Heart left ventricle (tissue), 16 donors: Measurements from ENCODE around the gene RAD51B. TPM values are rescaled to one million over a fixed set of nuclear protein-coding genes. Genes with fewer than 3 reads are reported as not detected.

ENCODE experiments used
- ATAC-seq, 4 donors: fragments of 200-7000 bp; cut with Tn5 transposase; one replicate each; pipeline ENCODE4 v1.9.1; 2020 to 2022; ENCODE audit warnings: moderate library complexity in 4 of 4, mild to moderate bottlenecking in 3 of 4, moderate number of reproducible peaks in 1 of 4
- DNase-seq, 5 donors: peaks; one replicate each; pipeline ENCODE4 v3.0.0-alpha.2; 2020
- H3K27ac ChIP-seq, 12 donors: fragments of 200-600 bp; sonication (generic) in 4 of 12; one replicate each; pipeline versions ENCODE4 v1.5.0 to v1.8.0; 2016 to 2022; ENCODE audit warnings: mild to moderate bottlenecking in 2 of 12
- H3K27me3 ChIP-seq, 9 donors: fragments of 200-600 bp; sonication (generic) in 2 of 9; one replicate each; pipeline versions ENCODE4 v1.5.1 to v1.8.0; 2016 to 2022; ENCODE audit warnings: mild to moderate bottlenecking in 3 of 9
- H3K36me3 ChIP-seq, 9 donors: fragments of 200-600 bp; sonication (generic) in 2 of 9; one replicate each; pipeline versions ENCODE4 v1.5.0 to v1.8.0; 2018 to 2022; ENCODE audit warnings: mild to moderate bottlenecking in 2 of 9
- H3K4me1 ChIP-seq, 12 donors: fragments of 200-600 bp; sonication (generic) in 4 of 12; one replicate each; pipeline versions ENCODE4 v1.5.0 to v1.8.0; 2016 to 2022; ENCODE audit warnings: mild to moderate bottlenecking in 3 of 12
- H3K4me3 ChIP-seq, 12 donors: fragments of 200-600 bp; sonication (generic) in 4 of 12; one replicate each; pipeline versions ENCODE4 v1.5.0 to v1.8.0; 2017 to 2022; ENCODE audit warnings: mild to moderate bottlenecking in 9 of 12, moderate library complexity in 4 of 12
- H3K9me3 ChIP-seq, 12 donors: fragments of 200-600 bp; sonication (generic) in 4 of 12; one replicate each; pipeline versions ENCODE4 v1.5.0 to v1.8.0; 2016 to 2022; ENCODE audit warnings: mild to moderate bottlenecking in 1 of 12
- POLR2A ChIP-seq, 2 donors: fragments of 450-650 bp; IDR thresholded peaks; one replicate each; pipeline ENCODE4 v1.6.1; 2017; ENCODE audit warnings: antibody characterized with exemption in 2 of 2, mild to moderate bottlenecking in 2 of 2, moderate library complexity in 2 of 2
- WGBS, 4 donors: extraction: QIAGEN DNeasy Blood & Tissue Kit in 2 of 4; methylation state at CpG; one replicate each; pipeline versions ENCODE4 v1.1.5 to v1.1.7; 2013 to 2018; 5-methylcytosine and 5-hydroxymethylcytosine counted together
- intact Hi-C, 10 donors: fragments of 100-400 bp; cut with DNase I; formaldehyde crosslinking; loops; one replicate each; pipeline versions ENCODE4 v1.11.1 to v1.14.2; 2022
- polyA plus RNA-seq, 2 donors: library from polyadenylated mRNA; stranded (reverse); fragments of 200-250 nt; gene quantifications; one replicate each; pipeline ENCODE4 v1.2.3, GENCODE V29; 2013
- total RNA-seq, 9 donors: library from RNA; depleted of rRNA in 2 of 9; stranded (reverse); fragments of >200 nt in 2 of 9; fragmentation: NEBNext Ultra II Directional in 3 of 9; extraction: Animal tissue kit (Norgen Biotek cat#: 25700) in 3 of 9; gene quantifications; one replicate each; pipeline versions ENCODE4 v1.1.0 to v1.2.4, GENCODE V29; 2016 to 2023
- TF ChIP-seq, protein P1 (sequence below), 12 donors: fragments of 200-600 bp; sonication (generic) in 4 of 12; IDR thresholded peaks; one replicate each; pipeline versions ENCODE4 v1.5.0 to v1.8.0; 2018 to 2022; ENCODE audit warnings: antibody characterized with exemption in 12 of 12, mild to moderate bottlenecking in 5 of 12
- donor health status: ischemic (EF 13 %, LVEDD 7.1; RV severe dilation, severe dysfunction).
- donor health status: healthy with polysubstance abuse.
- donor health status: DM: no; HTN: yes; CAD: no.
- donor health status: DM: no; HTN: no; CAD: no.
- donor health status: ischemic (EF 25% LVEDD 6.9; RV normal size, moderate dysfunction).
- donor health status: ischemic (EF 25% LVEDD 5.7; RV mildly dilated, moderate dysfunction).
- donor health status: healthy.
- donor health status: DM: yes; HTN: yes; CAD: no.
- donor health status: ischemic (EF 35%, LVEDD 5.7; RV mildly dilated, moderate dysfunction).
- donor health status: nonischemic (EF 11% LVEDD 7.7; RV severe dilation, severe dysfunction).
- donor health status: DM: yes; HTN: yes; CAD: no.
- donor health status: PGD.
- donor health status: ischemic (EF 29% LVEDD 5.4; RV normal size, mild dysfunction).
- donor health status: nonischemic (EF 23%, LVEDD 6.1; RV moderate dilation, normal function).

RAD51B gene
- total and polyA plus RNA-seq, 11 donors = 1.3 to 11.3 (median 3.2) TPM

DNA sequence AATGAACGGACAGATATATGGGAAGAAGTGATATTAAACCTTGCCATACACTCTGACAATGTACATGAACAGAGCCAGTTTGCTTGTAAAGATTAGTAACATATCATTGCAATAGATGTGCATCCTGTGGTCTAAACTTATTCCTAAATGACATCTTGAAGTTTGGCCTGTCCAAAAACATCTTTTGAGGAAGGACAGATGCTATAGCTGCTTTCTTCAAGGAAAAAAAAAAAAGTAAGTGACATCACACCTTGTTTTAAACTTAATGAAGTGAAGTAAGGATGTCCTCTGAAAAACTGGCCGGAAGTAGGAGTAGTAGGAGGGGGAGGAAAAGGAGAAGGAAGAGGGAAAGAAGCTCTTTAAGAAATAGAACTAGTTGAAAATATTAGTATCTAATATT lies 132.8 kb downstream of the RAD51B start:
- Histone ChIP-seq H3K4me3 (no peak overlapping the region), H3K4me1 (no peaks in the 10 kb centered on the region), H3K36me3 (no peaks in the 10 kb centered on the region), H3K9me3 (peaks cover 0 to 15% (median 6%) of the 10 kb centered on the region in 12 donors), H3K27ac (no peak overlapping the region), H3K27me3 (no peaks in the 10 kb centered on the region)
- intact Hi-C loops = loop anchor here in 1 of 10 donors (10.0 kb wide), 1 partner anchor 262 kb away; no protein-coding TSS in a partner anchor
- ATAC-seq = no peak
- DNase-seq = no peak
- TF ChIP-seq, protein P1, sequence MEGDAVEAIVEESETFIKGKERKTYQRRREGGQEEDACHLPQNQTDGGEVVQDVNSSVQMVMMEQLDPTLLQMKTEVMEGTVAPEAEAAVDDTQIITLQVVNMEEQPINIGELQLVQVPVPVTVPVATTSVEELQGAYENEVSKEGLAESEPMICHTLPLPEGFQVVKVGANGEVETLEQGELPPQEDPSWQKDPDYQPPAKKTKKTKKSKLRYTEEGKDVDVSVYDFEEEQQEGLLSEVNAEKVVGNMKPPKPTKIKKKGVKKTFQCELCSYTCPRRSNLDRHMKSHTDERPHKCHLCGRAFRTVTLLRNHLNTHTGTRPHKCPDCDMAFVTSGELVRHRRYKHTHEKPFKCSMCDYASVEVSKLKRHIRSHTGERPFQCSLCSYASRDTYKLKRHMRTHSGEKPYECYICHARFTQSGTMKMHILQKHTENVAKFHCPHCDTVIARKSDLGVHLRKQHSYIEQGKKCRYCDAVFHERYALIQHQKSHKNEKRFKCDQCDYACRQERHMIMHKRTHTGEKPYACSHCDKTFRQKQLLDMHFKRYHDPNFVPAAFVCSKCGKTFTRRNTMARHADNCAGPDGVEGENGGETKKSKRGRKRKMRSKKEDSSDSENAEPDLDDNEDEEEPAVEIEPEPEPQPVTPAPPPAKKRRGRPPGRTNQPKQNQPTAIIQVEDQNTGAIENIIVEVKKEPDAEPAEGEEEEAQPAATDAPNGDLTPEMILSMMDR (IDR thresholded peaks at IDR 0.05) = no peak
- no peak for TF ChIP-seq POLR2A (IDR thresholded peaks at IDR 0.05)
- WGBS, 4 donors = 78 to 85% (median 81%) methylated on average over 2 of the region's 2 CpGs

DNA sequence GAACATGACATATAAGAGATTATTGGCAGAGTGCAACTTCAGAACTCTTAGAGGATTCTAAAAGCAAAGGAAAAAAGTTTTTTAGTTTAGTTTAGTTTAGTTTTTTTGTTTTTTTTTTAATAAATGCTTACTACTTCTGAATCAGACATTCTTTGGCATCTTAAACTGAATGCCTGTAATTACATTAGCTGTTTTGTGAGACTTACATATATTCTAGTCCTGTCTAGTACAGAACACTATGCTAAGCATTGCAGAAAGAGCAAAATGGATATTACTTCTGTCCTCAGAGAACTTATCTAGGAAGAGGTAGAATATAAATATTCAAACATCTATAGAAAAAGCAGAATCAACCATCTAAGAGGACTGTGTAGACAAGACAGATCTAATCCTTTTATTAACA lies 133.2 kb downstream of the RAD51B start:
- no peak overlapping the region for H3K27ac ChIP-seq
- H3K4me3 ChIP-seq = no peak overlapping the region
- no peaks in the 10 kb centered on the region for H3K27me3 ChIP-seq
- ATAC-seq (no peak), DNase-seq (no peak)
- peaks cover 0 to 15% (median 6%) of the 10 kb centered on the region in 12 donors for H3K9me3 ChIP-seq
- TF ChIP-seq POLR2A (IDR thresholded peaks at IDR 0.05) = no peak
- TF ChIP-seq, protein P1 (IDR thresholded peaks at IDR 0.05) = no peak
- H3K36me3 ChIP-seq = no peaks in the 10 kb centered on the region
- no peaks in the 10 kb centered on the region for H3K4me1 ChIP-seq
- intact Hi-C loops = loop anchor here in 1 of 10 donors (10.0 kb wide), 1 partner anchor 262 kb away; no protein-coding TSS in a partner anchor

DNA sequence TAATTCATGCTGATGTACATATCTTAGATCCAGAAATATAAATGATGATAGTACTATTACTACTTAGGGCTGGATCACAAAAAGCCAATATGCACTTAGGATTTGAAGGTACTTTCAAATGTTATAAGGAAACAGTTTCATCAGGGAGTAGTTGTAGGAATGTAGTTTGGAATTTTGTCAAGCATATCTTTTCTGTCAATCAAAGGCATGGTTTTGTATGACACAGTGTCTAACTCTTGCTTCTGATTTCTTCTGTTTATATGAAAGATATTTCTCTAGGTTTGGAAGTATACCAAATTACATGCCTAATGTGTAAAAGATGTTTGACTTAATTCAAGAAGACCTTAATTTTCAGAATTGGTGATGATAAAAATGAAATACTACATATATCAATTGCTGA lies 135.7 kb downstream of the RAD51B start:
- H3K36me3 ChIP-seq = no peaks in the 10 kb centered on the region
- H3K9me3 ChIP-seq = peaks cover 0 to under 1% (median 0%) of the 10 kb centered on the region in 12 donors
- no peak for DNase-seq
- H3K27ac ChIP-seq = no peak overlapping the region
- ATAC-seq = no peak
- H3K27me3 ChIP-seq = no peaks in the 10 kb centered on the region
- no peaks in the 10 kb centered on the region for H3K4me1 ChIP-seq
- no peak for TF ChIP-seq POLR2A (IDR thresholded peaks at IDR 0.05)
- TF ChIP-seq, protein P1 (IDR thresholded peaks at IDR 0.05) = no peak
- intact Hi-C loops = loop anchor here in 1 of 10 donors (10.0 kb wide), 1 partner anchor 260 kb away; no protein-coding TSS in a partner anchor
- no peak overlapping the region for H3K4me3 ChIP-seq

DNA sequence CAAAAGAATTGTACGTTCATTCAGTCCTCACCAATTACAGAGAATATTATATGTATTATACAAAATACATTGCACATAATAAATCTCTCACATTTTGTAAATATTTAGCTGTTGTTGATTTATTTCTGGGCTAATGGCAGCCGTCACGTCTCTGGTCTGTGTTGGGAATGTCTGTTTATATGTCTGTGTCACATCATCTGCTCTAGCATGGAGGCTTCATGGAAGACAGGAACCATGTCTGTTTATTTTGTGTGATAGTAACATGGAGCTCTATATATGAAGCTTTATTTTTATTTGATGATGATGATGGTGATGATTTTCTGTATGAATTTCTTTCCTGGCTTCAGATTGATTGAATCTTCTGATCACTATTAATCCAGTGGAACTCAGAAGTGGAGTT lies 138.4 kb downstream of the RAD51B start:
- no peak for DNase-seq
- Histone ChIP-seq H3K27ac (peak overlapping the region in 1 of 12 donors; percentile 45), H3K4me3 (no peak overlapping the region), H3K9me3 (no peaks in the 10 kb centered on the region), H3K36me3 (no peaks in the 10 kb centered on the region), H3K27me3 (no peaks in the 10 kb centered on the region), H3K4me1 (peaks cover 0 to 13% (median 0%) of the 10 kb centered on the region in 12 donors)
- no peak for TF ChIP-seq POLR2A (IDR thresholded peaks at IDR 0.05)
- TF ChIP-seq, protein P1 (IDR thresholded peaks at IDR 0.05) = no peak
- 62 to 96% (median 92%) methylated on average over 3 of the region's 3 CpGs for WGBS, 4 donors
- intact Hi-C loops = loop anchor here in 1 of 10 donors (10.0 kb wide), 1 partner anchor 257 kb away; no protein-coding TSS in a partner anchor
- ATAC-seq = no peak
